Sigmoid colon (tissue), 4 donors: ENCODE measurements around the gene KLHL35.

Experiments
- POLR2A ChIP-seq, 2 donors: fragments of 450-650 bp; IDR thresholded peaks; one replicate each; pipeline ENCODE4 v1.6.1; 2016; ENCODE audit warnings: antibody characterized with exemption in 2 of 2, mild to moderate bottlenecking in 2 of 2, moderate library complexity in 2 of 2
- POLR2AphosphoS5 ChIP-seq, 4 donors: sonication (generic); formaldehyde crosslinking; IDR thresholded peaks; one replicate each; pipeline ENCODE4 v1.6.1; 2017; ENCODE audit warnings: antibody characterized with exemption in 4 of 4
- TF ChIP-seq, protein P1 (sequence below), 4 experiments: fragments of 450-650 bp in 3 of 4; fragments of 200-600 bp in 1 of 4; IDR thresholded peaks; one replicate each; pipeline ENCODE4 v1.5.1; 2016 to 2019; ENCODE audit warnings: antibody characterized with exemption in 4 of 4, mild to moderate bottlenecking in 3 of 4, moderate library complexity in 2 of 4

DNA sequence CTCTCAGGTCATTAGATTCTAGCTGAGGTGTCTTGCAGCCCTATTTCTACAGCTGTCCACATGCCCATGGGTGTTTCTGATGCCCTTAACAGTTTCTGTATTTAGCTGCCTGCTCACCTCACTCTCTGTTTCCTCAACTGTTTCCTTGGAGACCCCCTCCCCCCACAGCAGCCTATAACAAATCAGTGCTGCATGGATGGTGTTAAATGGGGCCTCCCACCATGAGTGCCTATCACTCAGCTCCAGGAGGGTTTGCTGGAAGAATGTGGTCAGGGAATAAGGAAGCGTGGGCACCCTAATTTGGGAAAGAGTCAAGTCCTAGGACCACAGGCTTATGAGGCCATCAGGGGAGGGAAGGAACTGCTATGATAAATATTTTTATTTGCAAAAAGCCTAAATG, 8.6 kb downstream of the KLHL35 start:
- TF ChIP-seq, protein P1, sequence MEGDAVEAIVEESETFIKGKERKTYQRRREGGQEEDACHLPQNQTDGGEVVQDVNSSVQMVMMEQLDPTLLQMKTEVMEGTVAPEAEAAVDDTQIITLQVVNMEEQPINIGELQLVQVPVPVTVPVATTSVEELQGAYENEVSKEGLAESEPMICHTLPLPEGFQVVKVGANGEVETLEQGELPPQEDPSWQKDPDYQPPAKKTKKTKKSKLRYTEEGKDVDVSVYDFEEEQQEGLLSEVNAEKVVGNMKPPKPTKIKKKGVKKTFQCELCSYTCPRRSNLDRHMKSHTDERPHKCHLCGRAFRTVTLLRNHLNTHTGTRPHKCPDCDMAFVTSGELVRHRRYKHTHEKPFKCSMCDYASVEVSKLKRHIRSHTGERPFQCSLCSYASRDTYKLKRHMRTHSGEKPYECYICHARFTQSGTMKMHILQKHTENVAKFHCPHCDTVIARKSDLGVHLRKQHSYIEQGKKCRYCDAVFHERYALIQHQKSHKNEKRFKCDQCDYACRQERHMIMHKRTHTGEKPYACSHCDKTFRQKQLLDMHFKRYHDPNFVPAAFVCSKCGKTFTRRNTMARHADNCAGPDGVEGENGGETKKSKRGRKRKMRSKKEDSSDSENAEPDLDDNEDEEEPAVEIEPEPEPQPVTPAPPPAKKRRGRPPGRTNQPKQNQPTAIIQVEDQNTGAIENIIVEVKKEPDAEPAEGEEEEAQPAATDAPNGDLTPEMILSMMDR (IDR thresholded peaks at IDR 0.05), result no peak
- TF ChIP-seq POLR2A (IDR thresholded peaks at IDR 0.05), result no peak
- no peak for TF ChIP-seq POLR2AphosphoS5 (IDR thresholded peaks at IDR 0.05)
